H1 (cell line): ENCODE results near the gene LOXL1. TPM values are rescaled to one million over a fixed set of nuclear protein-coding genes. Genes with fewer than 3 reads are reported as not detected.

ENCODE experiments used
- CTCF ChIA-PET: fragments of 300-600 bp; sonication (Branson Sonifier 250); formaldehyde crosslinking; loops from one replicate; lab custom pipeline; 2021; ENCODE audit not compliant: partially characterized antibody; lab: Charles Lee
- POLR2A ChIA-PET: fragments of 300-600 bp; sonication (Branson Sonifier 250); formaldehyde crosslinking; loops from one replicate; lab custom pipeline; 2021; ENCODE audit warnings: inconsistent platforms; ENCODE audit not compliant: partially characterized antibody; lab: Charles Lee
- DNase-seq, 2 experiments: peaks; one replicate each; pipeline versions ENCODE4 v3.0.0 to v3.0.0-alpha.2; 2010 to 2022; ENCODE audit warnings: low spot score in 2 of 2, low read depth in 1 of 2, mixed read lengths in 1 of 2
- FAIRE-seq: peaks from 2 replicates; lab custom pipeline; 2011; peaks lifted over from hg19 to GRCh38; lab: Jason Lieb, UNC
- H2AFZ ChIP-seq: 2 replicates; pipeline ENCODE4 v1.8.1; 2012; ENCODE audit warnings: low read length, inconsistent platforms
- H2AK5ac ChIP-seq: 2 replicates; pipeline ENCODE4 v1.6.1; 2013; ENCODE audit warnings: low read depth, low read length
- H2BK120ac ChIP-seq: replicated peaks from 2 replicates; pipeline ENCODE3; 2013; ENCODE audit warnings: low read depth, low read length, inconsistent platforms
- H2BK12ac ChIP-seq: 2 replicates; pipeline ENCODE4 v1.6.1; 2013; ENCODE audit warnings: low read depth, low read length
- H2BK15ac ChIP-seq: 2 replicates; pipeline ENCODE4 v1.6.1; 2013; ENCODE audit warnings: low read length
- H2BK20ac ChIP-seq: 2 replicates; pipeline ENCODE4 v1.6.1; 2013; ENCODE audit warnings: low read length
- H2BK5ac ChIP-seq: 2 replicates; pipeline ENCODE4 v1.6.1; 2013; ENCODE audit warnings: low read depth, low read length
- H3K14ac ChIP-seq: 2 replicates; pipeline ENCODE4 v1.6.1; 2013; ENCODE audit warnings: inconsistent platforms; ENCODE audit not compliant: insufficient read length
- H3K18ac ChIP-seq: 2 replicates; pipeline ENCODE4 v1.6.1; 2013; ENCODE audit warnings: low read length; ENCODE audit errors: extremely low read depth
- H3K23ac ChIP-seq: 2 replicates; pipeline ENCODE4 v1.6.1; 2013; ENCODE audit warnings: inconsistent platforms; ENCODE audit not compliant: insufficient read length
- H3K23me2 ChIP-seq: 2 replicates; pipeline ENCODE4 v1.6.1; 2013; ENCODE audit warnings: low read depth, low read length
- H3K27ac ChIP-seq: 2 replicates; pipeline ENCODE4 v1.6.1; 2011; ENCODE audit warnings: low read depth, low read length, inconsistent platforms
- H3K27me3 ChIP-seq, 4 experiments: replicated peaks in 1 of 4; 1 replicate in 1 of 4; 2 replicates in 3 of 4; pipeline versions ENCODE4 v1.6.1 to v1.8.1; 2011 to 2013; ENCODE audit warnings: low read length in 3 of 4, mild to moderate bottlenecking in 3 of 4, inconsistent platforms in 2 of 4, mixed read lengths in 2 of 4, moderate library complexity in 1 of 4; ENCODE audit not compliant: control insufficient read depth in 3 of 4, insufficient read depth in 3 of 4; ENCODE audit errors: extremely low read depth in 1 of 4
- H3K36me3 ChIP-seq, 4 experiments: 2 replicates each; pipeline versions ENCODE4 v1.6.1 to v1.8.1; 2011 to 2013; ENCODE audit warnings: mild to moderate bottlenecking in 4 of 4, low read length in 3 of 4, moderate library complexity in 2 of 4, control low read depth in 1 of 4, inconsistent platforms in 1 of 4; ENCODE audit not compliant: insufficient read depth in 4 of 4, control insufficient read depth in 2 of 4
- H3K4ac ChIP-seq: replicated peaks from 2 replicates; pipeline ENCODE3; 2013; ENCODE audit warnings: low read length, low read depth, mixed read lengths, inconsistent platforms; ENCODE audit not compliant: insufficient read length
- H3K4me1 ChIP-seq, 4 experiments: replicated peaks in 1 of 4; 1 replicate in 1 of 4; 2 replicates in 3 of 4; pipeline versions ENCODE4 v1.6.1 to v1.8.1; 2011 to 2013; ENCODE audit warnings: low read length in 3 of 4, inconsistent platforms in 2 of 4, mixed read lengths in 1 of 4; ENCODE audit not compliant: insufficient read depth in 4 of 4, control insufficient read depth in 3 of 4
- H3K4me2 ChIP-seq, 2 experiments: 2 replicates each; pipeline versions ENCODE4 v1.6.1 to v1.8.1; 2011 to 2013; ENCODE audit warnings: low read depth in 2 of 2, low read length in 2 of 2, control low read depth in 1 of 2, inconsistent platforms in 1 of 2, mild to moderate bottlenecking in 1 of 2; ENCODE audit not compliant: insufficient read depth in 1 of 2
- H3K4me3 ChIP-seq, 4 experiments: fragments of 200-600, 300-600 bp in 1 of 4; sonication (generic), shearing (Covaris generic), sonication (Bioruptor Twin) in 1 of 4; 2 replicates each; pipeline versions ENCODE4 v1.5.1 to v1.8.1; 2011 to 2016; ENCODE audit warnings: low read length in 4 of 4, low read depth in 3 of 4, control low read depth in 2 of 4, inconsistent platforms in 2 of 4, mild to moderate bottlenecking in 2 of 4, mixed read lengths in 1 of 4, moderate library complexity in 1 of 4; ENCODE audit not compliant: insufficient read depth in 2 of 4; ENCODE audit errors: extremely low read depth in 1 of 4
- H3K56ac ChIP-seq: replicated peaks from 2 replicates; pipeline ENCODE3; 2013; ENCODE audit warnings: low read depth, mild to moderate bottlenecking, mixed read lengths, low read length, inconsistent platforms; ENCODE audit not compliant: insufficient read length
- H3K79me1 ChIP-seq: 2 replicates; pipeline ENCODE4 v1.6.1; 2013; ENCODE audit warnings: low read depth, low read length, control low read depth
- H3K79me2 ChIP-seq, 2 experiments: 2 replicates each; pipeline versions ENCODE4 v1.6.1 to v1.8.1; 2012 to 2013; ENCODE audit warnings: low read length in 2 of 2, mild to moderate bottlenecking in 2 of 2, inconsistent platforms in 1 of 2; ENCODE audit not compliant: insufficient read depth in 2 of 2, control insufficient read depth in 1 of 2
- H3K9ac ChIP-seq, 4 experiments: replicated peaks in 1 of 4; 1 replicate in 1 of 4; 2 replicates in 3 of 4; pipeline versions ENCODE4 v1.6.1 to v1.8.1; 2011 to 2013; ENCODE audit warnings: low read depth in 3 of 4, low read length in 3 of 4, control low read depth in 2 of 4, mild to moderate bottlenecking in 2 of 4, moderate library complexity in 2 of 4, inconsistent platforms in 1 of 4; ENCODE audit errors: extremely low read depth in 1 of 4
- H3K9me3 ChIP-seq, 2 experiments: 2 replicates each; pipeline versions ENCODE4 v1.6.1 to v1.8.1; 2012 to 2013; ENCODE audit warnings: mild to moderate bottlenecking in 2 of 2, moderate library complexity in 2 of 2, control low read depth in 1 of 2, inconsistent platforms in 1 of 2, low read depth in 1 of 2, low read length in 1 of 2, mixed read lengths in 1 of 2; ENCODE audit not compliant: insufficient read depth in 2 of 2
- H4K20me1 ChIP-seq, 2 experiments: replicated peaks in 1 of 2; 2 replicates each; pipeline versions ENCODE3 to v1.8.1; 2011 to 2013; ENCODE audit warnings: inconsistent platforms in 2 of 2, low read length in 2 of 2, mild to moderate bottlenecking in 1 of 2; ENCODE audit not compliant: insufficient read depth in 2 of 2, control insufficient read depth in 1 of 2
- H4K5ac ChIP-seq: 2 replicates; pipeline ENCODE4 v1.6.1; 2013; ENCODE audit warnings: low read length, low read depth, mixed read lengths, inconsistent platforms; ENCODE audit not compliant: insufficient read length
- H4K8ac ChIP-seq: 2 replicates; pipeline ENCODE4 v1.8.0; 2013; ENCODE audit warnings: mild to moderate bottlenecking, moderate library complexity, low read length, inconsistent platforms; ENCODE audit not compliant: insufficient read depth; ENCODE audit errors: extremely low read depth
- H4K91ac ChIP-seq: replicated peaks from 2 replicates; pipeline ENCODE3; 2013; ENCODE audit warnings: low read length, mixed read lengths, inconsistent platforms; ENCODE audit not compliant: insufficient read length
- BCL11A ChIP-seq, 2 experiments: IDR thresholded peaks; one replicate each; pipeline ENCODE4 v1.6.1; 2011; ENCODE audit warnings: low read depth in 2 of 2, low read length in 2 of 2, mild to moderate bottlenecking in 2 of 2
- GABPA ChIP-seq: IDR thresholded peaks from 2 replicates; pipeline ENCODE4 v1.6.1; 2011; ENCODE audit warnings: mild to moderate bottlenecking, low read length, moderate library complexity, borderline replicate concordance; ENCODE audit not compliant: insufficient read depth
- HDAC6 ChIP-seq: IDR thresholded peaks from one replicate; pipeline ENCODE4 v1.7.1; 2012; ENCODE audit warnings: low read depth, mild to moderate bottlenecking, inconsistent platforms, low read length, moderate library complexity
- JUND ChIP-seq: IDR thresholded peaks from 2 replicates; pipeline ENCODE4 v1.6.1; 2011; ENCODE audit warnings: mild to moderate bottlenecking, improper control_type of control experiment, low read length
- POLR2A ChIP-seq, 2 experiments: IDR thresholded peaks; 1 replicate in 1 of 2; 2 replicates in 1 of 2; pipeline ENCODE4 v1.6.1; 2011; ENCODE audit warnings: low read depth in 2 of 2, low read length in 2 of 2, mild to moderate bottlenecking in 2 of 2; ENCODE audit errors: control extremely low read depth in 1 of 2
- POU5F1 ChIP-seq: IDR thresholded peaks from 2 replicates; pipeline ENCODE4 v1.6.1; 2011; ENCODE audit warnings: low read depth, mild to moderate bottlenecking, low read length, moderate library complexity
- SUZ12 ChIP-seq: fragments of 200-600 bp; sonication (generic); IDR thresholded peaks from 2 replicates; pipeline ENCODE4 v1.6.1; 2012; ENCODE audit warnings: mild to moderate bottlenecking, inconsistent platforms, low read length, moderate library complexity, mixed read lengths
- WGBS, 2 experiments: shearing (Covaris generic) in 1 of 2; methylation state at CpG; one replicate each; pipeline versions ENCODE4 v1.1.6 to v1.1.7; 2013 to 2015; ENCODE audit warnings: low lambda C conversion rate in 2 of 2, mixed read lengths in 2 of 2, inconsistent platforms in 1 of 2, low coverage in 1 of 2, missing lambda C conversion rate in 1 of 2; ENCODE audit not compliant: insufficient replicate concordance in 2 of 2, insufficient coverage in 1 of 2, insufficient read length in 1 of 2; ENCODE audit errors: extremely low coverage in 1 of 2, missing lambda C conversion rate in 1 of 2; 5-methylcytosine and 5-hydroxymethylcytosine counted together
- polyA plus RNA-seq, 7 experiments: library from polyadenylated mRNA; depleted of rRNA in 3 of 7; stranded (reverse) in 5 of 7; unstranded in 2 of 7; fragments of >200 nt in 5 of 7; fragments of 200-250 nt in 2 of 7; gene quantifications; 1 replicate in 5 of 7; 2 replicates in 1 of 7; 4 replicates in 1 of 7; pipeline versions ENCODE4 v1.2.1 to v1.2.3, GENCODE V29; 2011 to 2013; ENCODE audit warnings: missing spikeins in 2 of 7, mixed read lengths in 2 of 7
- total RNA-seq: library from RNA; stranded (reverse); fragmentation: NEBNext Ultra II Directional; extraction: Animal tissue kit (Norgen Biotek cat#: 25700); gene quantifications from 2 replicates; pipeline ENCODE4 v1.2.1, GENCODE V29; 2021

The LOXL1 gene
- total and polyA plus RNA-seq, 2 of the 8 experiments (the other 6 are each of a cell fraction or from before 2014, with no cell fraction given) = 8.1 to 14.4 TPM

DNA sequence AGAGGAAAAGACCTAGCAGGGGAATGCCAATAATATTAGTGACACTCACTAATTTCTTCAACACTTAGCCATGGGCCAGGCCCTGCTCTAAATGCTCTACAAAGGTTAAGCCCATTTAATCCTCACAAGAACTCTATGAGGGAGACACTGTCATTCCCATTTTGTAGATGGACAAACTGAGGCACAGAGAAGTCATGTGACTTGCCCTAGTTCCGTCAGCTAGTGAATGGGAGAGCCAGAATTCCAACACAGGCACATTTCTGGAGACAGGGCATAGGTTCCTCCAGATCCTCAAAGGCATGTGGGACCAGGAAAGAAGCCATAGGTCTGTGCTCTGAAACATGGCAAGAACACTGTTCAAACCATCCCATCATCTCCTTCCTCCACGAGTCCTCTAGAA, 31.5 kb downstream of the LOXL1 start:
- Histone ChIP-seq H3K4me2 (no peak overlapping the region), H3K79me2 (no peaks in the 10 kb centered on the region), H3K18ac (no peak overlapping the region), H3K56ac (no peak overlapping the region), H4K20me1 (no peaks in the 10 kb centered on the region), H3K9ac (no peak overlapping the region), H3K27ac (no peak overlapping the region), H2AFZ (no peak overlapping the region), H3K23ac (no peak overlapping the region), H3K27me3 (no peaks in the 10 kb centered on the region), H4K91ac (no peak overlapping the region), H4K5ac (no peak overlapping the region), H3K36me3 (no peaks in the 10 kb centered on the region), H2AK5ac (no peak overlapping the region), H2BK12ac (no peak overlapping the region), H4K8ac (no peak overlapping the region), H3K4me3 (no peak overlapping the region), H3K9me3 (no peaks in the 10 kb centered on the region), H2BK5ac (no peak overlapping the region), H3K4ac (no peak overlapping the region), H2BK15ac (0 out of 2 replicates have a peak overlapping the region, but pooled peaks have one; percentile 36), H3K4me1 (no peaks in the 10 kb centered on the region; a peak in 1 of 7 replicates), H3K79me1 (no peaks in the 10 kb centered on the region), H2BK20ac (no peak overlapping the region), H3K23me2 (no peaks in the 10 kb centered on the region), H3K14ac (no peak overlapping the region), H2BK120ac (no peak overlapping the region)
- DNase-seq = no peak
- no peak for TF ChIP-seq BCL11A (IDR thresholded peaks at IDR 0.05; ENCODE audit: low read depth in 2 of 2, low read length in 2 of 2)
- TF ChIP-seq GABPA = no peak
- TF ChIP-seq HDAC6 = no peak
- no peak for TF ChIP-seq JUND
- no peak for TF ChIP-seq POU5F1
- TF ChIP-seq POLR2A (IDR thresholded peaks at IDR 0.05; ENCODE audit: control extremely low read depth in 1 of 2, low read depth in 2 of 2, low read length in 2 of 2) = no peak
- no peak for TF ChIP-seq SUZ12
- FAIRE-seq = no peak
- CTCF ChIA-PET = interaction anchor here (0.8 to 1.3 kb wide), 4 partner anchors 9 to 83 kb away, joined by 3 to 5 read pairs (median 4); no protein-coding TSS in a partner anchor
- 73% methylated on average over 2 of the region's 2 CpGs; no CpG with 5 or more reads in 1 of the 2 experiments for WGBS, 2 experiments
- POLR2A ChIA-PET = interaction anchor here (0.9 kb wide), 1 partner anchor 503 kb away, joined by 3 read pairs; the partner anchor contains the start of gene UBL7
